NCI-H2081 (cell line): Measurements from ENCODE around the gene CDC42SE1.

Experiments
- DNase-seq, 2 experiments: peaks; one replicate each; lab custom pipeline; 2025; lab: John Stamatoyannopoulos, UW

CDC42SE1 gene

GRCh38 chr1:151008244-151009205, 50.9 kb downstream of the CDC42SE1 start, which contains the start of gene PRUNE1:
TSS of gene PRUNE1 (plus strand) at chr1:151008449. CDS start at chr1:151008633, 184 bp downstream.
- peak; percentile 99 for DNase-seq

- no peak for DNase-seq
Measured at GRCh38 chr1:151007853-151008243, 51.6 kb downstream of the CDC42SE1 start.

GRCh38 chr1:151006327-151007052, 52.9 kb downstream of the CDC42SE1 start, which contains the start of gene MINDY1:
TSS of gene MINDY1 (minus strand) at chr1:151006902. CDS start at chr1:151002617, 4,285 bp downstream.
- peak; percentile 83 to 89 for DNase-seq

GRCh38 chr1:151005729-151006319, 53.6 kb downstream of the CDC42SE1 start:
- no peak for DNase-seq

- no peak for DNase-seq
Measured at GRCh38 chr1:151003180-151003579, 56.2 kb downstream of the CDC42SE1 start.

GRCh38 chr1:151002611-151003010, 56.8 kb downstream of the CDC42SE1 start:
- no peak for DNase-seq

GRCh38 chr1:151002051-151002450, 57.4 kb downstream of the CDC42SE1 start:
- DNase-seq, result no peak

- no peak for DNase-seq
Measured at GRCh38 chr1:151001602-151002001, 57.8 kb downstream of the CDC42SE1 start.
